Measurements from ENCODE around the gene C1RL.

DNA sequence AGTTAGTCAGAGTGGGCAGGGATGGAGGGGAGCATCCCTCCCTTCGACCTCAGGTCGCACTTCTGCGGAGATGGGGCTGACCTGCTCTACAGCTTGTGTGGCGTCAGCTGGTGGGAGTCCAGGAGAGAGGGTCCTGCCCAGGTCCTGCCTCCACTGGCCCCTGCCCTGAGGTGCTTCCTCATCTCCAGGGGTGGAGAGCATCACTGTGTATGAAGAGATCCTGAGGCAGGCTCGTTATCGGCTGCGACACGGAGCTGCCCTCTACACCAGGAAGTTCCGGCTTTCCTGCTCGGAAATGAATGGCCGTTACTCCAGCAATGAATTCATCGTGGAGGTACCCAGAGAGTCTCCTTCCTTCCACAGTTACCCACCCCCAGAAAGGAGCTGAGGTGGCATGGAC, 41.3 kb upstream of the C1RL start:
- TF ChIP-seq, protein P1, sequence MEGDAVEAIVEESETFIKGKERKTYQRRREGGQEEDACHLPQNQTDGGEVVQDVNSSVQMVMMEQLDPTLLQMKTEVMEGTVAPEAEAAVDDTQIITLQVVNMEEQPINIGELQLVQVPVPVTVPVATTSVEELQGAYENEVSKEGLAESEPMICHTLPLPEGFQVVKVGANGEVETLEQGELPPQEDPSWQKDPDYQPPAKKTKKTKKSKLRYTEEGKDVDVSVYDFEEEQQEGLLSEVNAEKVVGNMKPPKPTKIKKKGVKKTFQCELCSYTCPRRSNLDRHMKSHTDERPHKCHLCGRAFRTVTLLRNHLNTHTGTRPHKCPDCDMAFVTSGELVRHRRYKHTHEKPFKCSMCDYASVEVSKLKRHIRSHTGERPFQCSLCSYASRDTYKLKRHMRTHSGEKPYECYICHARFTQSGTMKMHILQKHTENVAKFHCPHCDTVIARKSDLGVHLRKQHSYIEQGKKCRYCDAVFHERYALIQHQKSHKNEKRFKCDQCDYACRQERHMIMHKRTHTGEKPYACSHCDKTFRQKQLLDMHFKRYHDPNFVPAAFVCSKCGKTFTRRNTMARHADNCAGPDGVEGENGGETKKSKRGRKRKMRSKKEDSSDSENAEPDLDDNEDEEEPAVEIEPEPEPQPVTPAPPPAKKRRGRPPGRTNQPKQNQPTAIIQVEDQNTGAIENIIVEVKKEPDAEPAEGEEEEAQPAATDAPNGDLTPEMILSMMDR (IDR thresholded peaks at IDR 0.05): no peak
- TF ChIP-seq EP300 (IDR thresholded peaks at IDR 0.05) (no peak), POLR2AphosphoS5 (IDR thresholded peaks at IDR 0.05) (no peak)

Measured in esophagus muscularis mucosa (tissue), 4 donors.